Activated naive CD8-positive, alpha-beta T cell treated with anti-CD3 and anti-CD28 coated beads for 36 hours (primary cell): ENCODE measurements around the gene GOT2. TPM values are rescaled to one million over a fixed set of nuclear protein-coding genes. Genes with fewer than 3 reads are reported as not detected.
"Not testable (repeated sequence)": the region's sequence is repeated elsewhere in the genome, so short reads cannot be mapped to it uniquely, and the experiment has no call there.

Source experiments
- DNase-seq: peaks from one replicate; pipeline ENCODE4 v3.0.0; 2021
- H3K27ac Mint-ChIP-seq: one replicate; pipeline ENCODE4 v1.8.0; 2022; ENCODE audit warnings: mild to moderate bottlenecking, moderate library complexity, mixed read lengths
- H3K27me3 Mint-ChIP-seq: one replicate; pipeline ENCODE4 v1.8.0; 2022; ENCODE audit warnings: mild to moderate bottlenecking, mixed read lengths
- H3K36me3 Mint-ChIP-seq: one replicate; pipeline ENCODE4 v1.8.0; 2021; ENCODE audit warnings: mild to moderate bottlenecking, mixed read lengths
- H3K4me1 Mint-ChIP-seq: one replicate; pipeline ENCODE4 v1.8.0; 2021; ENCODE audit warnings: mixed read lengths
- H3K4me3 Mint-ChIP-seq: one replicate; pipeline ENCODE4 v1.8.0; 2022; ENCODE audit warnings: mild to moderate bottlenecking, moderate library complexity, mixed read lengths
- H3K9me3 Mint-ChIP-seq: one replicate; pipeline ENCODE4 v1.8.0; 2022; ENCODE audit warnings: mixed read lengths
- total RNA-seq, 2 experiments: library from RNA; stranded (reverse); gene quantifications; one replicate each; pipeline ENCODE4 v1.2.3, GENCODE V29; 2021

The GOT2 gene
- total RNA-seq, 2 experiments from 2014 or later = 162 to 165 TPM

DNA sequence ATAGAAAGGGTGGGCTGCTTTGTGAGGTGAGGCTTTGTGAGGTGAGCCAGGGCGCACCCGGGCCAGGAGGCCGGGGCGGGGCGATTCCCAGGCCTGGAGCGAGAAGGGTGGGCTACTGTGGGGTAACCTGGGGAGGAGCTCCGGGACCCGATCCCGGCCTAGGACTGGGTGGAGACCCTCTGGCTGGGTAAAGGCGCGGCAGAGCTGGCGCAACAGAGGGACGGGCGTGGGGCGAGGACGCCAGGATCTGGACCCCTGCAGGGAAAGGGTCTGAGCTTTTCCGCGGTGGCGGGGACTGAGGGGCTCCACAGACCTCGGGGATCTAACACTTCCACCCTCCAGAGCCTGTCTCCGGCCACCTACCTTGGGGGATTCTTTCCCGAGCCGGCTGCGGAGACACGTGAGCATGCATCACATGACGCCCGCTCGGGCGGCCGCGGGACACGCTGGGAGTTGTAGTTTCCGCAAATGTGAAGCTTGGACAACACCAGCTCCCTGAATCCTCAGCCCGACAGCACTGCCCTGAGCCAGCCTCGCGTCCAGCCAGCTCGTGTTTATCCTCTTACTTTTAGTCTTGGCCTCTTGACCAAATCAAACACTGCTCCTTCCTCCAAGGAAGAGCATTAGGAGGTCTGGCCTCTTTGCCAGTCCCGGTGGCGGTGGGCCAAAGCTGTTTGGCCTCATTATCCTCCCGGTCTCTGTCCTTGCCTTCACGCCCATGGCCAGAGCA lies 49.6 kb downstream of the GOT2 start, which contains the start of gene SLC38A7:
Gene SLC38A7 (minus strand): TSS at position 417 of the 730 bp plus-strand sequence. CDS start 4,644 bp downstream, outside the sequence.
- H3K36me3 Mint-ChIP-seq = peaks cover 2% of the 10 kb centered on the region
- peaks cover 18% of the 10 kb centered on the region for H3K4me1 Mint-ChIP-seq
- peak within 1 kb of the TSS; percentile 89 for H3K4me3 Mint-ChIP-seq
- no peaks in the 10 kb centered on the region for H3K27me3 Mint-ChIP-seq
- DNase-seq = peak; percentile 75
- no peaks in the 10 kb centered on the region for H3K9me3 Mint-ChIP-seq
- H3K27ac Mint-ChIP-seq = peak within 1 kb of the TSS; percentile 76

DNA sequence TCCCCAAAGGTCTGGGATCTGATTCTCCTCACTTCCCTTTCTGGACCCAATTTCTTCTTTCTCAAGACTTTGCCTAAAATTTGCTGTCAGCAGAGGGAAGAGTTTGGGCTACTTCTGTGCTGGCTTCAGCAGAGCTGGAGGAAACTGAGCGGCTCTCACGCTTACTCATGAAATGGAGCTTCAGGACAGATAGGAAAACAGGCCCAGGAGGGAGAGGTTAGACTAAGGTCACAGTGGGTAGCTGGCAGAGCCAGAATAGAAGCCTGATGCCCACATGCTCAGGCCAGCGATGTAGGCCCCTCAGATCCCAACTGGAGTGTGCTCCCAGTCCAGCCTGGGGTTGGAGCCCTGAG lies 50.1 kb downstream of the GOT2 start:
- Mint-ChIP-seq H3K9me3 (no peaks in the 10 kb centered on the region), H3K4me3 (peak overlapping the region; percentile 89), H3K27me3 (no peaks in the 10 kb centered on the region), H3K27ac (peak overlapping the region; percentile 76), H3K36me3 (peaks cover 2% of the 10 kb centered on the region), H3K4me1 (peaks cover 18% of the 10 kb centered on the region)
- no peak for DNase-seq

DNA sequence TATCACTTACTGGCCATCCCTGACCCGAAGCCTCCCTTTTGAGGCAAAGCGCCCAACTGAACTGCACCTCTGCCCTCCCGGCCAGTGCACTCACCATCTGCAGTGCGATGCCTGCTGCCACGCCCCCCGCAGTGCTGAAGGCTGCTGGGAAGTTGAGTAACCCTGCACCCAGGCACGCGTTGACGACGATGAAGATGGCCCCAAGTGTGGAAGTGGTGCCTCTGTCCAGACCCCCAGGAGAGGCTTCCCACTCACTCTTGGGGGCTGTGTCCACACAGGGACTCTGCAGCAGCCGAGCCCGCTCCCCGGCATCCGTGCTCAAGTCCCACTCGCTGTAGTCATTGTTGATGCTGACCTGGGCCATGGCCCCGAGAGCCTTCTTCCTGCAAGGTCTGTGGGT lies 54.4 kb downstream of the GOT2 start:
- no peak for DNase-seq
- H3K36me3 Mint-ChIP-seq = peaks cover 2% of the 10 kb centered on the region
- no peak overlapping the region for H3K4me3 Mint-ChIP-seq
- no peaks in the 10 kb centered on the region for H3K27me3 Mint-ChIP-seq
- H3K9me3 Mint-ChIP-seq = no peaks in the 10 kb centered on the region
- H3K27ac Mint-ChIP-seq = no peak overlapping the region
- peaks cover 16% of the 10 kb centered on the region for H3K4me1 Mint-ChIP-seq

DNA sequence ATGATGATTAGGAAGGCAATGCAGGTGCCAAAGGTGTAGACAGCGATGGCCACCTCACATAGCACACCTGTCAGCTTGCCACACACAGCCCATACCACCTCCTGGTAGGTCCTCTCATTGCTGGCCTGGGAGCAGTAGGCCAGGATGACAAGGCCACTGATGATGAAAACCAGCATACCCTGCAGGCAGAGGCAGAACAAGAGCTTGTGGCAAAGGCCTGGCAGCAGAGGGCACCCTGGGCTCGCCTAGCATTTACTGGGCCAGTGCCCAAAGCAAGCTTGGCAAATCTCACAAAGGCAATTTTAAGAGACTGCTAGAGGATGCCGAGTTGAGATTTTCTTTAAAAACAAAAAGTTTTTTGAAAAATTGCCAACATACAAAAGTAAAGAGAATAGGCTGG lies 55.4 kb downstream of the GOT2 start:
- Mint-ChIP-seq H3K4me1 (peaks cover 8% of the 10 kb centered on the region), H3K4me3 (no peak overlapping the region), H3K9me3 (no peaks in the 10 kb centered on the region), H3K27me3 (no peaks in the 10 kb centered on the region), H3K27ac (no peak overlapping the region), H3K36me3 (peaks cover 2% of the 10 kb centered on the region)
- DNase-seq = no peak

DNA sequence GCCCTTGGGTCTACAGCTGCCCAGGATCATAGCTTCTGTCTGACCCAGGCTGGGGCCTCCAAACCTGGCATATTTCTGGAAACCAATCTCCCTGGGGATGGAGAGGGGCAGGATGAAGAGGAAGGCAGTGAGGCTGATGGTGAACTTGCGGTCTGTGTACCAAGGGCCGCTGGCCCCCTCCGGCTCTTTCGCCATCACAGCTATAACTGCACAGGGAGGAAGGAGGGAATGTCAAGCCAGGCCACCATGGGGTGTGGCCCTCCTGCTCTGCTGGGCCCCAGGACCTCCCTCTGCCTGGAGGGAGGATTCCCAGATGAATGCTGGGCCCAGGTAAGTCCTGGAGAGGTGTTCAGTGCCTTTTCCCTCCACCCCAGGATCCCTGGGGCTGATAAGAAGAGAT lies 55.8 kb downstream of the GOT2 start:
- H3K9me3 Mint-ChIP-seq = no peaks in the 10 kb centered on the region
- no peak overlapping the region for H3K4me3 Mint-ChIP-seq
- no peaks in the 10 kb centered on the region for H3K27me3 Mint-ChIP-seq
- peaks cover 4% of the 10 kb centered on the region for H3K4me1 Mint-ChIP-seq
- H3K27ac Mint-ChIP-seq = no peak overlapping the region
- DNase-seq = no peak
- H3K36me3 Mint-ChIP-seq = peaks cover 2% of the 10 kb centered on the region

DNA sequence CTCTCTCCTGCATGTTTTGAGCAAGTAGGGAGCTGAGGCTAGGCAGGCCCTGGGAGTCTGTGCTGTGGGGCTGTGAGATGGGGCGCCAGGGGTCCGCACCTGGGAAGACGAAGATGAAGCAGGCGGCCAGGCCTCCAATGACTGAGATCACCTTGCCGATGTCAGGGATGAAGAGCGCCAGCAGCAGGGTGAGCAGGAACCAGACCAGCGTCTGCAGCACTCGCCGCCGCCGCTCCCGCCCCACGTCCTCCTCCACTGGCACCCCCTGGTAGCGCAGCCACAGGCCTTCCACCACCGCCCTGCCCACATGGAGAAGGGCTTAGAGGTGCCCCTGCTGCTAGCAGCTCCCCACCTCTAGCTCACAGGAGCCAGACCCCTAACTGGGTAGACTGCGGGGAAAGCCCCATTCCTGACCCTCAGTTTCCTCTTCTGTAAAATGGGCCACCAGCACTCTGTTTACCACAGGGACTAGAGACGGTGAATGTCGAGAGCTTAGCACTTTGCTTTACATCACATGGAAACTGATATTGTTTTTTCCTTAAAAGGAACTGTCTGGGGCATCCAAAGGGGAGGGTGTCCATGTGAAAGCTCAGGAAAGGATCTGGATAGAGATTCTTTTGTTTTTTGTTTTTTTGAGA lies 63.1 kb downstream of the GOT2 start:
- peaks cover 10% of the 10 kb centered on the region for H3K36me3 Mint-ChIP-seq
- no peaks in the 10 kb centered on the region for H3K9me3 Mint-ChIP-seq
- DNase-seq = no peak
- no peaks in the 10 kb centered on the region for H3K27me3 Mint-ChIP-seq
- H3K4me1 Mint-ChIP-seq = no peaks in the 10 kb centered on the region
- no peak overlapping the region for H3K27ac Mint-ChIP-seq
- no peak overlapping the region for H3K4me3 Mint-ChIP-seq

DNA sequence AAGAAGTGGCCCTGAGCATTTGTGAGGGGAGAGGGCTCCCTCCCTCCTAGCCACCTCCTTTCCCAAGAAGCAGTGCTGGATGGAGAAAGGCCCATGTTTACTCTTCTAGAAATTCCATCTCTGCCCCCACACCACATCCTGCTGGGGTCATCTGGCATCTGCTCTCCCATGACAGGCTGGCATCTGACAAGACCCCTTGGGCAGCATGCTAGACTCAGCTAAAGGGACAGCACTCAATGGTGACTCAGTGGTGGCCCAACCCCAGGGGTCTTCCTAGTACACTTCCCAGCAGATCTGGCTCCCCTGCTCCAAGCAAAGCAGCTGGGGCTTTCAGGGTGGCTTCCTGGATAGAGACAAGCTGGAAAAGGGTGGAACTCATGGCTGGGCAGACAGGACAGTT lies 63.9 kb downstream of the GOT2 start:
- no peaks in the 10 kb centered on the region for H3K9me3 Mint-ChIP-seq
- H3K27ac Mint-ChIP-seq = no peak overlapping the region
- H3K4me1 Mint-ChIP-seq = no peaks in the 10 kb centered on the region
- H3K27me3 Mint-ChIP-seq = no peaks in the 10 kb centered on the region
- no peak for DNase-seq
- no peak overlapping the region for H3K4me3 Mint-ChIP-seq
- peaks cover 10% of the 10 kb centered on the region for H3K36me3 Mint-ChIP-seq

DNA sequence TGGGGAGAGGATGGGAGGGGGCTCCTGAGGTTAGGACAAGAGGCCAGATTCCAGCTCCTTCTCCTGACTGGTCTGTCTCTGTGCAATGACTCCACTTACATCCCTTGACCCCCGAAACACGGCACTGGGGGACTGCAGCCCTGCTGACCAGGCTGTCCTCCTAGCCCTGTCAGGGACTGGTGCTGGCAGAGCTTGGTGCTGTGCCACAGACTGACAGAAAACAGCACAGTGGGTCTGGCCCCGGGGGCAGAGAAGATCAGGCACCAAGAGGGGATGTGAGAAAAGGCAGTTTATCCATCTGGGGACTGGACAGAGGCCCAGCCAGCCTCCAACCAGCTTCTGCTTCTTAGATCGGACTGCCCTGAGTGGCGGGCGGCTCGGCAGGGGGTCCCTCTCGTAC lies 68.9 kb downstream of the GOT2 start:
- Mint-ChIP-seq H3K4me3 (no peak overlapping the region), H3K36me3 (peaks cover 10% of the 10 kb centered on the region), H3K27me3 (peaks cover 3% of the 10 kb centered on the region), H3K9me3 (no peaks in the 10 kb centered on the region), H3K27ac (no peak overlapping the region), H3K4me1 (no peaks in the 10 kb centered on the region)
- no peak for DNase-seq

DNA sequence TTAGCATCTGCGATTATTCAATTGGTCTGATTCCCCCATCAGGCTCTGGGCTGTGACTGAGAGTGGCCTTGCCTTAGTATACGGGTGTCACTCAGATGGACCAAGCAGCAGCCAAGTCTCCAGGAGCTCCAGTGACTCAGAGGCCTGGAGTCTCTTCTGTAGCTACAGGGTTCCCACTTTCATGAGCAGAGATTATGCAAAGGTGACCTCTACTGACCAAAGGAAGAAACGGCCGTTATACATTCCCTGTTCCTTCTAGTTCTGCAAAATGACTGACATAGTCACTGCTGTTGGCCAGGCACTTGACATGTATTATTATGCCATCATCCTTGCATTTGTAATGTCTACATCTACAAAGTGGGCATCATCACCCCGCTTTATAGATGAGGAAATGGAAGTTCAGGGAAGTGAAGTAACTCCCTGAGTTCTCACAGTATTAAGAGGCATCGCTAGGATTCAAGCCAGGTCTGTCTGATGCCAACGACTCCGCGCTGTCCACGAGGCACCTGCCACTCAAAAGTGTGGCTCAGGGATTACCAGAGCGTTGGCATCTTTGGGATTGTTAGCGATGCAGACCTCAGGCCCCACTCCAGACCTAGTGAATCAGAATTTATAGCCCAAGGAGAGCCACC lies 72.8 kb downstream of the GOT2 start:
- no peak for DNase-seq
- no peaks in the 10 kb centered on the region for H3K9me3 Mint-ChIP-seq
- no peak overlapping the region for H3K27ac Mint-ChIP-seq
- H3K4me3 Mint-ChIP-seq = no peak overlapping the region
- H3K27me3 Mint-ChIP-seq = peaks cover 3% of the 10 kb centered on the region
- no peaks in the 10 kb centered on the region for H3K36me3 Mint-ChIP-seq
- no peaks in the 10 kb centered on the region for H3K4me1 Mint-ChIP-seq

DNA sequence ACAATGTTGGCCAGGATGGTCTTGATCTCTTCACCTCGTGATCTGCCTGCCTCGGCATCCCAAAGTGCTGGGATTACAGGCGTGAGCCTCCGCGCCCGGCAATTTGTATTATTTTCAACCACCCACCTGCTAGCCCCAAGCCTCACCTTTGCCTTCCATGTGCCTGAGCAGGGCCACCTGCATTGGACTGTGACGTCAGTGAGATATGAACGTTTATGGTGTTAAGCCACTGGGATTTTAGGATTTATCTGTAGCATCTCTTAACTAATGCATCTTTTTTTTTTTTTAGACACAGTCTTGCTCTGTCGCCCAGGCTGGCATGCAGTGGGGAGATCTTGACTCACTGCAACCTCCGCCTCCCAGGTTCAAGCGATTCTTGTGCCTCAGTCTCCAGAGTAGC lies 74.2 kb downstream of the GOT2 start:
- not testable (repeated sequence) for H3K36me3 Mint-ChIP-seq, H3K27ac Mint-ChIP-seq, H3K27me3 Mint-ChIP-seq, DNase-seq, H3K4me1 Mint-ChIP-seq, H3K4me3 Mint-ChIP-seq, H3K9me3 Mint-ChIP-seq

DNA sequence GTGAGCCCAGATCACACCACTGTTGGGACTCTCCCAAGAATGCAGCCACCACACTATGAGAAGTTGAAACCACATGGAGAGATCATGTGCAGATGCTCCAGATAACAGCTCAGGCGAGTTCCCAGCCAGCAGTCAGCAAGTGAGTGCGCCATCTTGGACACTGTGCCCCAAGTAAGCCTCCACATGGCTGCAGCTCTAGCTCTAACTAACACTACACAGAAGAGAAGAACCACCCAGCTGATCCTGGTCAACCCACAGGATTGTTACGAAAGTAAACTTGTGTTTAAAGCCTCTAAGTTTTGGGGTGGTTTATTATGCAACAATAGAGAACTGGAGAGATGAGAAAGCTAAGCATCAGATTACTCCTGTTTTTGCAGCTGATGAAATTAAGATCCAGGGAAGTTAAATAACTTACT lies 75.3 kb downstream of the GOT2 start:
- Mint-ChIP-seq H3K27me3 (peaks cover 3% of the 10 kb centered on the region), H3K27ac (no peak overlapping the region), H3K4me3 (no peak overlapping the region)

More for the DNA sequence above, 75.3 kb downstream of the GOT2 start:
- Mint-ChIP-seq H3K9me3 (no peaks in the 10 kb centered on the region), H3K36me3 (no peaks in the 10 kb centered on the region), H3K4me1 (no peaks in the 10 kb centered on the region)
- no peak for DNase-seq

Other genes with a start within 250 kb of the GOT2 start
- 1 to 10 TPM; 6.8 to 7.3 TPM for gene NDRG4, start 234.2 kb downstream of the GOT2 start, total RNA-seq
- 10 to 100 TPM; 18.7 to 20.2 TPM for gene SETD6, start 218.8 kb downstream of the GOT2 start, total RNA-seq
- gene CNOT1, start 104.5 kb downstream of the GOT2 start, total RNA-seq = 100 to 1,000 TPM; 295 to 317 TPM
- gene SLC38A7, start 49.5 kb downstream of the GOT2 start, total RNA-seq = 10 to 100 TPM in 1 of 2 experiments, 1 to 10 TPM in 1; 9.6 to 11.8 TPM